IPS-15b (cell line): ENCODE measurements around the gene SLC25A23.

Experiments used
- H3K27me3 ChIP-seq: one replicate; pipeline ENCODE4 v1.6.1; 2013; ENCODE audit warnings: low read length; ENCODE audit not compliant: control insufficient read depth, insufficient read depth
- H3K36me3 ChIP-seq: one replicate; pipeline ENCODE4 v1.6.1; 2013; ENCODE audit warnings: low read length; ENCODE audit not compliant: control insufficient read depth, insufficient read depth
- H3K4me1 ChIP-seq: one replicate; pipeline ENCODE4 v1.6.1; 2013; ENCODE audit warnings: mild to moderate bottlenecking, low read length; ENCODE audit not compliant: control insufficient read depth, insufficient read depth
- H3K4me3 ChIP-seq: one replicate; pipeline ENCODE4 v1.5.1; 2013; ENCODE audit warnings: low read depth, low read length
- H3K9ac ChIP-seq: one replicate; pipeline ENCODE4 v1.6.1; 2013; ENCODE audit warnings: low read depth, mild to moderate bottlenecking, low read length
- H3K9me3 ChIP-seq: one replicate; pipeline ENCODE4 v1.6.1; 2013; ENCODE audit warnings: mild to moderate bottlenecking, low read length; ENCODE audit not compliant: control insufficient read depth, insufficient read depth

The SLC25A23 gene

GRCh38 chr19:6464070-6464873 is 4.7 kb upstream of the SLC25A23 start, which contains the start of gene CRB3:
Gene CRB3 (plus strand): TSS chr19:6464271. CDS start chr19:6464702, 431 bp downstream.
- peaks cover 4% of the 10 kb centered on the region for H3K4me1 ChIP-seq
- peaks cover 6% of the 10 kb centered on the region for H3K27me3 ChIP-seq
- peak within 1 kb of the TSS; percentile 72 for H3K4me3 ChIP-seq
- peaks cover 6% of the 10 kb centered on the region for H3K36me3 ChIP-seq
- H3K9me3 ChIP-seq: no peaks in the 10 kb centered on the region
- peak within 1 kb of the TSS; percentile 70 for H3K9ac ChIP-seq

GRCh38 chr19:6460099-6460884 is 700 bp upstream of the SLC25A23 start:
- peaks cover 2% of the 10 kb centered on the region for H3K36me3 ChIP-seq
- H3K9me3 ChIP-seq: no peaks in the 10 kb centered on the region
- H3K27me3 ChIP-seq: peaks cover 6% of the 10 kb centered on the region
- peaks cover 6% of the 10 kb centered on the region for H3K4me1 ChIP-seq
- peak overlapping the region; percentile 69 for H3K4me3 ChIP-seq
- no peak overlapping the region for H3K9ac ChIP-seq

GRCh38 chr19:6458695-6459261 is 814 bp downstream of the SLC25A23 start:
- Histone ChIP-seq H3K9ac (no peak overlapping the region), H3K9me3 (no peaks in the 10 kb centered on the region), H3K36me3 (peaks cover 14% of the 10 kb centered on the region), H3K4me1 (peaks cover 5% of the 10 kb centered on the region), H3K27me3 (peaks cover 6% of the 10 kb centered on the region), H3K4me3 (peak overlapping the region; percentile 69)

- Histone ChIP-seq H3K9me3 (no peaks in the 10 kb centered on the region), H3K9ac (no peak overlapping the region), H3K27me3 (peaks cover 6% of the 10 kb centered on the region), H3K4me1 (peaks cover 5% of the 10 kb centered on the region), H3K4me3 (peak overlapping the region; percentile 69), H3K36me3 (peaks cover 15% of the 10 kb centered on the region)
These were observed 1.5 kb downstream of the SLC25A23 start for GRCh38 chr19:6457958-6458694.

- Histone ChIP-seq H3K4me1 (peaks cover 5% of the 10 kb centered on the region), H3K9me3 (no peaks in the 10 kb centered on the region), H3K36me3 (peaks cover 15% of the 10 kb centered on the region), H3K27me3 (no peaks in the 10 kb centered on the region), H3K9ac (no peak overlapping the region), H3K4me3 (no peak overlapping the region)
These were observed 3.7 kb downstream of the SLC25A23 start for GRCh38 chr19:6455924-6456323.

GRCh38 chr19:6453951-6454565 is 5.5 kb downstream of the SLC25A23 start:
- Histone ChIP-seq H3K9ac (no peak overlapping the region), H3K4me1 (peaks cover 5% of the 10 kb centered on the region), H3K36me3 (peaks cover 15% of the 10 kb centered on the region), H3K4me3 (no peak overlapping the region), H3K27me3 (no peaks in the 10 kb centered on the region), H3K9me3 (no peaks in the 10 kb centered on the region)

GRCh38 chr19:6452899-6453298 is 6.7 kb downstream of the SLC25A23 start:
- H3K36me3 ChIP-seq: peaks cover 15% of the 10 kb centered on the region

GRCh38 chr19:6452223-6452614 is 7.4 kb downstream of the SLC25A23 start:
- no peak overlapping the region for H3K9ac ChIP-seq
- no peaks in the 10 kb centered on the region for H3K27me3 ChIP-seq
- peaks cover 15% of the 10 kb centered on the region for H3K36me3 ChIP-seq
- H3K4me1 ChIP-seq: no peaks in the 10 kb centered on the region
- H3K4me3 ChIP-seq: no peak overlapping the region
- H3K9me3 ChIP-seq: no peaks in the 10 kb centered on the region

More at GRCh38 chr19:6452899-6453298, 6.7 kb downstream of the SLC25A23 start:
- H3K9ac ChIP-seq: no peak overlapping the region
- no peaks in the 10 kb centered on the region for H3K4me1 ChIP-seq
- H3K4me3 ChIP-seq: no peak overlapping the region
- H3K9me3 ChIP-seq: no peaks in the 10 kb centered on the region
- no peaks in the 10 kb centered on the region for H3K27me3 ChIP-seq

GRCh38 chr19:6451583-6452222 is 7.9 kb downstream of the SLC25A23 start:
- Histone ChIP-seq H3K27me3 (no peaks in the 10 kb centered on the region), H3K4me3 (no peak overlapping the region), H3K4me1 (no peaks in the 10 kb centered on the region), H3K36me3 (peaks cover 15% of the 10 kb centered on the region), H3K9ac (no peak overlapping the region), H3K9me3 (no peaks in the 10 kb centered on the region)

- no peaks in the 10 kb centered on the region for H3K9me3 ChIP-seq
- H3K4me3 ChIP-seq: no peak overlapping the region
- no peaks in the 10 kb centered on the region for H3K4me1 ChIP-seq
- peaks cover 13% of the 10 kb centered on the region for H3K36me3 ChIP-seq
- no peak overlapping the region for H3K9ac ChIP-seq
- H3K27me3 ChIP-seq: no peaks in the 10 kb centered on the region
These were observed 9.4 kb downstream of the SLC25A23 start for GRCh38 chr19:6450166-6450565.
